OCI-LY1 (cell line): Measurements from ENCODE around the gene RHOG.

Experiments used
- H2AFZ ChIP-seq: fragments of 200-600 bp; sonication (generic), shearing (Covaris generic); 2 replicates; pipeline ENCODE4 v1.6.0; 2014; ENCODE audit warnings: antibody characterized with exemption, mild to moderate bottlenecking, low read length
- H3F3A ChIP-seq: fragments of 200-600 bp; sonication (generic), shearing (Covaris generic); 2 replicates; pipeline ENCODE4 v1.6.0; 2014; ENCODE audit warnings: mild to moderate bottlenecking, antibody characterized with exemption, low read length, moderate library complexity; ENCODE audit not compliant: insufficient read depth
- H3K27ac ChIP-seq: fragments of 200-600 bp; sonication (generic); 2 replicates; pipeline ENCODE4 v1.5.1; 2014; ENCODE audit warnings: low read length, mixed run types, mild to moderate bottlenecking, low read depth; ENCODE audit not compliant: poor library complexity, severe bottlenecking
- H3K27me3 ChIP-seq: fragments of 200-600 bp; sonication (generic); 2 replicates; pipeline ENCODE4 v1.6.0; 2014; ENCODE audit warnings: antibody characterized with exemption, mild to moderate bottlenecking, low read length, moderate library complexity; ENCODE audit not compliant: insufficient read depth
- H3K36me3 ChIP-seq: fragments of 200-600 bp; sonication (generic); 2 replicates; pipeline ENCODE4 v1.6.1; 2014; ENCODE audit warnings: mild to moderate bottlenecking, antibody characterized with exemption, low read length, moderate library complexity, mixed read lengths; ENCODE audit not compliant: insufficient read depth
- H3K4me1 ChIP-seq: fragments of 200-600 bp; sonication (generic); 2 replicates; pipeline ENCODE4 v1.5.1; 2014; ENCODE audit warnings: mild to moderate bottlenecking, low read length, moderate library complexity; ENCODE audit not compliant: insufficient read depth, severe bottlenecking
- H3K4me2 ChIP-seq: fragments of 200-600 bp; sonication (generic), shearing (Covaris generic); 2 replicates; pipeline ENCODE4 v1.6.1; 2014; ENCODE audit warnings: low read length
- H3K4me3 ChIP-seq: fragments of 200-600 bp; sonication (generic); 2 replicates; pipeline ENCODE4 v1.5.1; 2014; ENCODE audit warnings: low read length, low read depth, mild to moderate bottlenecking, mixed read lengths; ENCODE audit not compliant: poor library complexity, severe bottlenecking
- H3K79me2 ChIP-seq: fragments of 200-600 bp; shearing (Covaris generic); 2 replicates; pipeline ENCODE4 v1.6.1; 2016; ENCODE audit warnings: mixed run types, low read length, mixed read lengths; ENCODE audit not compliant: insufficient read depth
- H3K9ac ChIP-seq: fragments of 200-600 bp; sonication (generic), shearing (Covaris generic); 2 replicates; pipeline ENCODE4 v1.6.1; 2014; ENCODE audit warnings: mild to moderate bottlenecking, low read length, mixed read lengths
- H3K9me2 ChIP-seq: fragments of 200-600 bp; sonication (generic), shearing (Covaris generic); 2 replicates; pipeline ENCODE4 v1.6.1; 2014; ENCODE audit warnings: low read depth, mild to moderate bottlenecking, low read length, mixed read lengths
- H3K9me3 ChIP-seq: fragments of 200-600 bp; shearing (Covaris generic); 2 replicates; pipeline ENCODE4 v1.6.1; 2014; ENCODE audit warnings: low read length, mixed read lengths
- H4K20me1 ChIP-seq: fragments of 200-600 bp; sonication (generic), shearing (Covaris generic); 2 replicates; pipeline ENCODE4 v1.6.0; 2016; ENCODE audit warnings: mild to moderate bottlenecking, low read length; ENCODE audit not compliant: insufficient read depth
- EZH2 ChIP-seq: fragments of 200-600 bp; sonication (generic), shearing (Covaris generic); IDR thresholded peaks from 2 replicates; pipeline ENCODE4 v1.8.0; 2017; ENCODE audit warnings: borderline replicate concordance, mixed run types, mild to moderate bottlenecking, antibody characterized with exemption, low read length, moderate library complexity, mixed read lengths
- TF ChIP-seq, protein P1 (sequence below): fragments of 200-600 bp; sonication (generic), shearing (Covaris generic); IDR thresholded peaks from 2 replicates; pipeline ENCODE4 v1.5.1; 2017; ENCODE audit warnings: mild to moderate bottlenecking, antibody characterized with exemption, low read length, moderate library complexity, mixed read lengths

The RHOG gene

DNA sequence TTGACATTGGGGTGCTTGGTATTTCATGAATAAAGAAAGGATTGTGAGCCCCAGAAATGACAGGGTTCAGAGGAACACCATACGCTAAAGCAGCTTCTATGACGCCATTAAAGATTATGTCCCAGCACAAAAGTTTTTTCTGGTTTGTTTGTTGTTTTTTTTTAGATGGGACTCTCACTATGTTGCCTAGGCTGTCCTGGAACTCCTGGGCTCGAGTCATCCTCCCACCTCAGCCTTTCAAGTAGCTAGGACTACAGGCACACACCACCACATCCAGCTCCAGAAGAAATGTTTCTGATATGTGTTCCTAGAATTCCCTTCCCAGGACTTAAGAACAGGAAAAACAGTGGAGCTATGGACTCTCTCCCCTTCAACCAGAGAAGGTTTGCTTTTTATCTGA, 2.6 kb upstream of the RHOG start:
- H3K9ac ChIP-seq, result no peak overlapping the region
- H3K9me3 ChIP-seq, result no peaks in the 10 kb centered on the region
- H4K20me1 ChIP-seq, result no peaks in the 10 kb centered on the region
- H2AFZ ChIP-seq, result no peak overlapping the region
- TF ChIP-seq EZH2, result no peak
- no peaks in the 10 kb centered on the region for H3K36me3 ChIP-seq
- H3K4me3 ChIP-seq, result no peak overlapping the region
- H3K4me2 ChIP-seq, result no peak overlapping the region
- H3F3A ChIP-seq, result no peaks in the 10 kb centered on the region
- H3K9me2 ChIP-seq, result no peaks in the 10 kb centered on the region
- no peaks in the 10 kb centered on the region for H3K27me3 ChIP-seq
- H3K27ac ChIP-seq, result no peak overlapping the region
- H3K4me1 ChIP-seq, result peaks cover 23% of the 10 kb centered on the region
- H3K79me2 ChIP-seq, result peaks cover 14% of the 10 kb centered on the region

DNA sequence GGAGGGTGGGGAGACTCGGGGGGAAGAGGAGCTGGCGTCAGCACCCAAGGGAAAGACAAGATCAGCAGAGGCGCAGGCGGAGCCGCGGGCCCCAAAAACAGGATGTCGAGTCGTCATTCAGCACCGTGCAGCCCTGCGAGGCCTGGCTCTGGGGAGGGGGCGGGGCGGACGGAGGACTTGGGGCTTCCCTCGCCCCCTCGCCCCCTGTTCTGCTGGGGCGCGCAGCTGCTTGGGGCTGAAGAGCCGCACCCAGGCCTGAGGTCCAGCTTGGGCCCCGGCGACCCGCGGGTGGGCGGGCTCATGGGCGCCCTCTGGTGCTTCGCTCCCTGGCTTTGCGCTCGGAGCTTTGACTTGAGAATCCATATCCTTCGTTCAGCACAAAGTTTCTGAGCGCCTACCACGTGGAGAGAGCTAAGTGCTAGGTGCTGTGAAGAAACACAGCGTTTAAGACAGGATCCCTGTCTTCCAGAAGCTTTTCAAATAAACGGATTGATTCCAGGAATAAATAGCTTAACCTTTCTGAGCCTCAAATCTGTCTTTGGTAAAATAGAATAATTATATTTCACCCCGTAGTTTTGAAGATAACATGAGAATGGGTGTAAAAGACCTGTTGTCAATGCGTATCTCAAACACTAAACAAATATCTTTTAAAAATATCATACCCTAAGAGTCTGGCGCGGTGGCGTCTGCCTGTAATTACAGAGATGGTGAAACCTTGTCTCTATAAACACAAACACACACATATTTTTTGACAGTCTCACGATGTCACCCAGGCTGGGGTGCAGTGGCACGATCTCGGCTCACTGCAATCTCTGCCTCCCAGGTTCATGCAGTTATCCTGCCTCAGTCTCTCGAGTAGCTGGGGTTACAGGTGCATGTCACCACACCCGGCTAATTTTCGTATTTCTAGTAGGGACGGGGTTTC, 929 bp upstream of the RHOG start:
- H3K27ac ChIP-seq, result peak overlapping the region; percentile 87

DNA sequence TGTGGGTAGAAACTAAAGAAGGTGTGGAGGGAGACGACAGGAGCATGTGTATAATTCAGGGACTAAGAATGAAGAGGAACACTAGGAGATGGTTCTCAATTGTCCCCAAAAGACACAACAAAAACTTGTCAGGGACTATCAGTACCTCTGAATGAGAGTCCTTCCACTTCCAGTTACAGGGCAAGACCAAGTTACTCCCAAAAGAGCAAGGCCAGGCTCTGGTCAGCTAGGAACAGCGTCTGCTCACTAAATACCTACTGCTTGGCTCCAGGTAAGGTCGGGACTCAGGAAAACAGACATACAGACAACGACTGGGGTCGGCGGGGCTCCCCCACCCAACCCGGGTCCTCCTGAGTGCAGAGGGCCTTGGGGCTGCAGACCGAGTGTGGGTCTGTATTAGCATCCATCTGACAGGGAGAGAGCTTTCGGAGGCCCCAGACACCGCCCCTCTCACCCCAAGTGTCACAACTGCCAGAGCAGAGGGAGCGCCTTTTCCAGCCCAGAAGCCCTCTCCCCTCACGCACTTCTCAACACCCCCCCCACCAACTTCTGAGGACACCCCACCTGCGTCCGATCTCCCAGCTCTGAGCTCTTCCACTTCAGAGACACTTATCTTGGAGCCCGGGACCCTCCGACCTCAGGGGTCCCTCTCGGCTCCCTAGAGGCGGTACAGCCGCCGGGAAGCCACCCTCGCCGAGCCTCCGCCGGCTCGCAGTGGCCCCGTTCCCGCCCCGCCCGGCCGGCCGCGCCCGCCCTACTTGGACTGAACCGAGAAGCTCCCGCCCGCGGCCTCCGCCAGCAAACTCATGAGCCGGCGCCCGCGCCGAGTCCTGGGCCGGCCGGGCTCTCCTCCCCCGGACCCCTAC, 522 bp downstream of the RHOG start:
- H3K9ac ChIP-seq, result peak overlapping the region; percentile 93
- no peak overlapping the region for H2AFZ ChIP-seq
- no peak for TF ChIP-seq EZH2
- TF ChIP-seq, protein P1, sequence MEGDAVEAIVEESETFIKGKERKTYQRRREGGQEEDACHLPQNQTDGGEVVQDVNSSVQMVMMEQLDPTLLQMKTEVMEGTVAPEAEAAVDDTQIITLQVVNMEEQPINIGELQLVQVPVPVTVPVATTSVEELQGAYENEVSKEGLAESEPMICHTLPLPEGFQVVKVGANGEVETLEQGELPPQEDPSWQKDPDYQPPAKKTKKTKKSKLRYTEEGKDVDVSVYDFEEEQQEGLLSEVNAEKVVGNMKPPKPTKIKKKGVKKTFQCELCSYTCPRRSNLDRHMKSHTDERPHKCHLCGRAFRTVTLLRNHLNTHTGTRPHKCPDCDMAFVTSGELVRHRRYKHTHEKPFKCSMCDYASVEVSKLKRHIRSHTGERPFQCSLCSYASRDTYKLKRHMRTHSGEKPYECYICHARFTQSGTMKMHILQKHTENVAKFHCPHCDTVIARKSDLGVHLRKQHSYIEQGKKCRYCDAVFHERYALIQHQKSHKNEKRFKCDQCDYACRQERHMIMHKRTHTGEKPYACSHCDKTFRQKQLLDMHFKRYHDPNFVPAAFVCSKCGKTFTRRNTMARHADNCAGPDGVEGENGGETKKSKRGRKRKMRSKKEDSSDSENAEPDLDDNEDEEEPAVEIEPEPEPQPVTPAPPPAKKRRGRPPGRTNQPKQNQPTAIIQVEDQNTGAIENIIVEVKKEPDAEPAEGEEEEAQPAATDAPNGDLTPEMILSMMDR, result no peak
- H3K27ac ChIP-seq, result peak overlapping the region; percentile 78
- H3K9me3 ChIP-seq, result no peaks in the 10 kb centered on the region
- no peaks in the 10 kb centered on the region for H4K20me1 ChIP-seq
- H3K4me3 ChIP-seq, result peak overlapping the region; percentile 90
- H3K27me3 ChIP-seq, result no peaks in the 10 kb centered on the region
- H3K79me2 ChIP-seq, result peaks cover 24% of the 10 kb centered on the region
- peaks cover 4% of the 10 kb centered on the region; the same call in 1 of the 2 replicates for H3K36me3 ChIP-seq
- peaks cover 45% of the 10 kb centered on the region for H3K4me1 ChIP-seq
- peak overlapping the region; percentile 91 for H3K4me2 ChIP-seq
- no peaks in the 10 kb centered on the region for H3F3A ChIP-seq
- H3K9me2 ChIP-seq, result no peaks in the 10 kb centered on the region

More for the DNA sequence above, 929 bp upstream of the RHOG start:
- H3F3A ChIP-seq, result no peaks in the 10 kb centered on the region
- no peaks in the 10 kb centered on the region for H3K27me3 ChIP-seq
- H3K4me2 ChIP-seq, result peak overlapping the region; percentile 84
- no peaks in the 10 kb centered on the region for H3K36me3 ChIP-seq
- no peaks in the 10 kb centered on the region for H4K20me1 ChIP-seq
- H3K9me2 ChIP-seq, result no peaks in the 10 kb centered on the region
- TF ChIP-seq, protein P1, result peak; percentile 81
- TF ChIP-seq EZH2, result no peak
- peak overlapping the region; percentile 80 for H3K9ac ChIP-seq
- peaks cover 40% of the 10 kb centered on the region for H3K4me1 ChIP-seq
- H3K9me3 ChIP-seq, result no peaks in the 10 kb centered on the region
- peaks cover 21% of the 10 kb centered on the region for H3K79me2 ChIP-seq
- peak overlapping the region; percentile 90 for H3K4me3 ChIP-seq
- H2AFZ ChIP-seq, result peak overlapping the region; percentile 21; the same call in 1 of the 2 replicates
